ENCODE measurements around the gene TSPAN2.

The TSPAN2 gene

DNA sequence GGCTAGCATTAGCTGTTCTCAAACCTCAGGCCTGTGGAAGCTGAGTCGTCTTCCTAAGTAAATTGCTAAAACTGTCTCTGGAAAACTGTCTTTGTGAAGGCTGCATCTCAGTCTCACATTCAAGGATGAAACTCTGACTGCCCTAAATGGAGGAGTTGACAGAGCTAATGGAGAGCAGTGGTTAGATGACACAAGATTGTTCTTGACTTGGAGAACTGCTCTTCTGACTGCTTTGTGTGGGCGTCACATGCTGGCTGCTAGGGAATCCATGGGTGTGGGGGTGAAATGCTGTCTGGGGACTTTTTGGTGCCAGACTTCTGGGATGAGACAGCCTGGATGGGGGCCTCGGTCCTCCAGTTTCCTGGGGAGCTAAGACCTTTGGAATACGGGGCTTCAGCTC, 24.5 kb upstream of the TSPAN2 start:
- no peak for DNase-seq (ENCODE audit: low spot score)

- peak; percentile 38 for DNase-seq (ENCODE audit: low spot score)
Observed at GRCh38 chr1:115112496-115113375, 23.4 kb upstream of the TSPAN2 start.

- DNase-seq (ENCODE audit: low spot score): no peak
Observed at GRCh38 chr1:115107516-115108260, 18.4 kb upstream of the TSPAN2 start.

GRCh38 chr1:115105831-115106230, 16.5 kb upstream of the TSPAN2 start:
- no peak for DNase-seq (ENCODE audit: low spot score)

- DNase-seq (ENCODE audit: low spot score): no peak
Observed at GRCh38 chr1:115099693-115100050, 10.4 kb upstream of the TSPAN2 start.

DNA sequence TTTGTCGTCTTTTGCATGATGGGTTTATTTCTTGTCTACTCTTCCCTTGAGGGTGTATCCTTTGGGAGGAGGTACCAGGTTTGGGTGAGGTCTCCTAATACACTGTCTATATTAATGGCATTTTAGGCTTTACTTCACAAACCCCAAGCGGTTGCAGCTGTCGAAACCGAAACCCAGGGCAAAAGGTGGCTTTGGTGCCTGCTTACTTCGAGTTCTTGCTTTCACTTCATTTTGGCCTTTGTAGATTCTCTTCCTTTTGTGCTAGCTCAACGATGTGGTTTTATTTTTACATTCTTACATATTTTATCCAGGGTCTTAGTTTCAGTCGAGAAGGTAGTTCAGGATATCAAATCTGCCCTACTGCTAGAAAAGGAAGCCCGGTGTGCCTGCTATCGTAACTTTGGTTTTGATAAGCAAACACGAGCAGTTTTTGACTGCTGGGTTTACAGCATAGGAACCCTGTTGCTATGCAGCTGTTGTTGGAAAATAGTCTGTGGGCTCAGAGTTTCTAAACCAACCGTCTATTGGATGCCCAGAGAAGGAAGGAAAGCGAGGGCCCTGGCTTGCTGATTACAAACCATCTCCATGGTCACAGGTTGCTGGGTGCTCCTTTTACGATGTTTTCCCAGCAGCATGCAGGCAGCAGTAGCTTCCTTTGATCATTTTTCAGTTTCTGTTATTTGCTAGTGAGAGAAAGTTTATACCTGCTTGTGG, 9.8 kb upstream of the TSPAN2 start:
- peak; percentile 63 for DNase-seq (ENCODE audit: low spot score)

- no peak for DNase-seq (ENCODE audit: low spot score)
Observed at GRCh38 chr1:115092175-115092574, 2.9 kb upstream of the TSPAN2 start.

GRCh38 chr1:115091572-115091971, 2.3 kb upstream of the TSPAN2 start:
- no peak for DNase-seq (ENCODE audit: low spot score)

DNA sequence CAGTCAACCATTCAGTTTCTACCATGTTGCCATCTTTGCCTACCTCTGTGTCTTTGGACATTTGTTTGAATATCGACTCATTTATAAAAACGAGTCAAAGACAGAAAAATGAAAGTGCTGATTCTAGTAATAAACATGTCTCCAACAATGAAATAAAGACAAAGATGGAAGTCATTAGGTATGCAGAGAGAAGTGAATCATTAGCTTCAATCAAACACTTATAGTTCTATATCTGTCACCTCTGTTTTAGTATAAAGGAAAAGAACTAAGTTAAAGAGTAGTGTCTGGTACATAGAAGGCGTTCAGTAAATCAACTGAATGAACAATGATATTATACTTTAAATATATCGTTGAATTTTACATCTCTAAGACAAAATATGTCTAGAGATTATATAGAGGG, 1.7 kb upstream of the TSPAN2 start:
- no peak for DNase-seq (ENCODE audit: low spot score)

GRCh38 chr1:115090540-115090939, 1.2 kb upstream of the TSPAN2 start:
- DNase-seq (ENCODE audit: low spot score): peak; percentile 63

- no peak for DNase-seq (ENCODE audit: low spot score)
Observed at GRCh38 chr1:115090186-115090490, 835 bp upstream of the TSPAN2 start.

DNA sequence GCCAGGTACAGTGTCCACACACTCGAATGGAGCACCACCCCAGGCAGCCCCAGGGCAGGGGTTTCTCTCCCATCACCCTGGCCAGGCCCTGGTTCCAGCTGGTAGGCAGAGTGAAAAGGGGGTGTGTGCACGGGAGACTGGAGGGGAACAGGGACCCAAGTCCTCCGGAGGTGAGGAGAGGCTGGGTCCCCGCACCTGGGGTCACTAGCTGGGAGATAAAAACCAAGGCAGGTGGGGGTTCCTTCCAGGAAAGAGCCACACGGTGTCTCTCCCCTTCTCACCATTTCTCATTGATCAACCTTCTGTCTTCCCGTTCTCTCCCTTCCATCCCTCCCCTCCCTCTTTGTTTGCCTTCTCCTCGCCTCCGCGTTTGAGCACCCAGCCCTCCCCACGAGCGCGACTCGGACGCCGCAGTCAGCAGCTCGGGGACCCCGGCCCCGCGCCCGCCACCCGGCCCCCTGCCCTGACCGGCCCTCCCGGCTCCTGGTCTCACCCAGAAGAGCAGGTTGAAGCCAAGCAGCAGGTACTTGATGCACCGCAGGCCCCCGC, 358 bp downstream of the TSPAN2 start:
- no peak for DNase-seq (ENCODE audit: low spot score)

- DNase-seq (ENCODE audit: low spot score): no peak
Observed at GRCh38 chr1:115088115-115088778, 1.1 kb downstream of the TSPAN2 start.

DNA sequence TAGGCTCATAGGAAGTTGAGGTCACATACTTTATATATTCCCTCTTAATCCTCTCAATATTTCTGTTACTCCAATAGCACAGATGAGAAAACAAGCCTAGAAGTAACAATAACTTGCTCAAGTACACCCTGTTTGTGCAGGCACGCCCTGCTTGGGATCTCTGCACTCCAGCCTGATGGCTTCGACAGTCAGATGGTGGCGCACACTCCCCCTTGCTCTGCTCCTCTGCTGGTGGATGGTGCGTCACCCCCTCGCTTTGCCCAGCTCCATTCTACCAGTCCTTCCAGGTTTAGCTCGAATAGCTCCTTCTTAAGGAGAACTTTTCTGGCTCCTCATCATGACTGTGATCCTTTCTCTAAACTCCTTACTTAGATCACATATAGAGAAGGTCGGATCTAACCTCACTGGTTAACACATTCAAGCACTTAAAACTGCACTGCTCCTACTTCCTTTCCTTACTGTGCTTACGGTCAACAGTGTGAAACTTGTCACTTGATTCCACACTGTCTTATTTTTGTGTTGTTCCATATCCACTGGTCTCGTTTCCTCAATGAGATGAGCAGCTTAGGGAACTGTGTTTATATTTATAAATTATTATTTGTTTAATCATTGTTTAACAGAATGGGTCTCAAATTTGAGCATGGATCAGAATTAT, 3.0 kb downstream of the TSPAN2 start:
- no peak for DNase-seq (ENCODE audit: low spot score)

DNA sequence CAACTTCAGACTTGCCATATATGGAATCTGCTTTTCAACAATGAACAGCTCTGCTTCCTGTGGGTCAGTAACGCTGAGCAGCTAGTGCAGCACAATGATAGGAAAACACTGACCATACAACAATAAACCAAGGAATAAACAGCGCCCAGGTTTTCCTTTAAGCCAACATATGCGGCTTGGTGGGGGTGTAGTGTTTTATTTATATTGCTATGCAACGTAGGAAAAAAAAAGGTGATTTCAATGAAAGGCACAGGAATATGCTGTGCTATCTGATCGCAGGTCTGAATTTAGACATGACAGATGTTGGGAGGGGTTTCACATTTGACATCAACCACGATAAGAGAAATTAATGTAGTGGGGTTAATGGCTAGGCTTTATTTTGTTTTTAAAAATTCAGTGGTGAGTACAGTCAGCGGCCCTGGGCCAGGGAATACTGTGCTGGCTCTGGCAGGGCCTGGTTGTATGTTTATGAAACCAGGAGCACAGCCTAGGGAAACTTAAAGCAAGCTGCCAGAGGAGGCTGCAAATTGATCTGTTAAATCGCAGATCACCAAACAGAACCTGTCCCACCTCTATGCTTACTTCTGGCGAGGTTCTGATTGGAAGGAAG, 4.3 kb downstream of the TSPAN2 start:
- no peak for DNase-seq (ENCODE audit: low spot score)

DNA sequence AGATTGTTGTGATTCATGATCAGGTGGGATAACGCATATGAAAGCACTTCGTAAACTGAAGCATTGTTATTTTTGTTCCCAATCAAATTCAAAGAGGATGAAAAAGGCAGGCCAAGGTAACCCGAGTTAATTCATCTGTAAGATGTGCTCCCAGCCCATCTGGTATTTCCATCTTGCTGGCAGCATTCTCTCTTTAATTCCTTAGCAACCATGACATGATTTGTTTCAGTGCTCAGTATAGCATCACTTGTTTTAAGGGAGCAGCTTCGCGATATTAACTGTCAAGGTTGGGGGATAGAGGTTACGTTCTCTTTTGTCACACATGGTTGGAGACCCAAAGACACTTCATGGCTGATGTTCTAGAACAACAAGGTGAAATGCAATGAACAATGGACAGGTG, 6.4 kb downstream of the TSPAN2 start:
- DNase-seq (ENCODE audit: low spot score): no peak

DNA sequence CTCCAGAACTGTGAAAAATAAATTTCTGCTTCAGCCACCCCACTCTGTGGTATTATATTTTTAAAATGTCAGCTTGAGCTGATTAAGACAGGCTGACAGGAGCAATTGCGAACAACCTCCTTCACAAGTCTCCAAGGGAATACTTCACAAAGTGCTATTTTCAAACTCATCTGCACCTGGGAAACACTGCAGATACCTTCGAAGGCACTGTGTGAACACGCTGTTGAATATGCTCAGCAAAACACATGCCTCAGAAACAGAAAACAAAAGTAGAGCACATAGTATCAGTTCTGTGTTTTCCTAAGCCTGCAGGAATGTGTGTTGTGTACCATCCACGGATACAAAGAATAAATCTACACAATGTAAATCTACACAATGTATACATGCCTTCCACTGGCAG, 10.6 kb downstream of the TSPAN2 start:
- no peak for DNase-seq (ENCODE audit: low spot score)

DNA sequence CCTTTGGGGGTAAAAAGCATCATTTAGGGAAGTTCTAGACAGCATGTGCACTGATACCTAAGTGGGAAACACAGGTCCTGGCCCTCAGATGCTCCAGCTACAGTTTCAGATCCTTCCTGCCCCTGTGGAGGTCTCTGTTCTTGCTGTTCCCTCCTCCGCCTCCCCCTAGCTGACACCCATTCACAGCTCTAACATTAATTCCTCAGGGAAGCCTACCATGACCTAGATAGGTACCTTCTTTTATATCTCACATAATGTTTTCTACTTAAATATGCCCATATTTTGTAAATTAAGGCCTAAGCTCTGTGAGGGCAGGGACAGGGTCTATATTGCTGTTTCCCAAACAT, 11.3 kb downstream of the TSPAN2 start:
- no peak for DNase-seq (ENCODE audit: low spot score)

GRCh38 chr1:115077286-115077983, 11.9 kb downstream of the TSPAN2 start:
- no peak for DNase-seq (ENCODE audit: low spot score)

DNA sequence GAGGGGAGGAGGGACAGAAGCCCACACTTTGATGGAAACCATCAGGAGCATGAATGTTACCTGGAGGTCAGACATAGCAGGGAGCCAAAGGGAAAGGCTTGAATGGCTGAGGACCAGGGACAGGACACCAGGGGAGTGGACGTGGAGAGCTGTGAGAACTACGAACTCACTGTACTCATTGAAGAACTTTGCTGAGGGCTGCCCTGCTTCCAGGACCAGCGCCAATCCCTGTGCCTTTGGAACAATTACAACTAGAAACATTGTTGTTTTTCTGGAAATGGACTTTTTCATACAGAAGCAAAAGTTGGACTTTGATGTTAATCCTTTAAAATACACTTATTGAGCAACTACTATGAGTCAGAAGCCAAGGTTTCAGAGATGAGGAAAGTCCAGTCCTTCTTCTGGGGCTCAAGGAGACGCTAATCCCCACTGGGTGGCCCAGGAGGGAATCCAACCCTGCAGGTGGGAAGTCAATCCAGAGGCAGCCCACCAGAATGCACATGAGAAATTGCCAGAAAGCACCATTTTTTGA, 12.9 kb downstream of the TSPAN2 start:
- no peak for DNase-seq (ENCODE audit: low spot score)

Measured in AG08396 (cell line).